Stimulated activated CD8-positive, alpha-beta memory T cell treated with anti-CD3 and anti-CD28 coated beads, Interleukin-15, amount 100 ng/mL, for 1 hour (primary cell): ENCODE data around the gene TNPO3.
"Not testable (repeated sequence)": the region's sequence is repeated elsewhere in the genome, so short reads cannot be mapped to it uniquely, and the experiment has no call there.

ENCODE experiments used
- DNase-seq: peaks from one replicate; pipeline ENCODE4 v3.0.0-alpha.2; 2020; ENCODE audit warnings: low read depth

Gene TNPO3

GRCh38 chr7:128920913-128921582, 133.9 kb downstream of the TNPO3 start:
- no peak for DNase-seq

GRCh38 chr7:128919881-128920799, 134.8 kb downstream of the TNPO3 start:
- DNase-seq = no peak

GRCh38 chr7:128919241-128919640, 135.7 kb downstream of the TNPO3 start:
- no peak for DNase-seq

GRCh38 chr7:128918016-128918665, 136.8 kb downstream of the TNPO3 start:
- no peak for DNase-seq

- no peak for DNase-seq
Measured at GRCh38 chr7:128917122-128917521, 137.8 kb downstream of the TNPO3 start.

- DNase-seq = no peak
Measured at GRCh38 chr7:128916643-128916915, 138.3 kb downstream of the TNPO3 start.

GRCh38 chr7:128915841-128916642, 138.9 kb downstream of the TNPO3 start:
- DNase-seq = no peak

GRCh38 chr7:128915271-128915819, 139.6 kb downstream of the TNPO3 start:
- DNase-seq = no peak

- DNase-seq = no peak
Measured at GRCh38 chr7:128914566-128915151, 140.3 kb downstream of the TNPO3 start.

GRCh38 chr7:128913870-128914565, 140.9 kb downstream of the TNPO3 start:
- no peak for DNase-seq

- DNase-seq = not testable (repeated sequence)
Measured at GRCh38 chr7:128912709-128913495, 142.0 kb downstream of the TNPO3 start.

- no peak for DNase-seq
Measured at GRCh38 chr7:128912281-128912680, 142.6 kb downstream of the TNPO3 start.

- DNase-seq = no peak
Measured at GRCh38 chr7:128911423-128912031, 143.4 kb downstream of the TNPO3 start.

- no peak for DNase-seq
Measured at GRCh38 chr7:128910569-128910945, 144.4 kb downstream of the TNPO3 start, which contains the start of gene KCP. Gene KCP, minus strand, starts transcription at chr7:128910709. Its CDS starts 33 bp downstream, at chr7:128910676.

- no peak for DNase-seq
Measured at GRCh38 chr7:128909625-128910568, 145.0 kb downstream of the TNPO3 start.

GRCh38 chr7:128908750-128909624, 145.9 kb downstream of the TNPO3 start:
- DNase-seq = no peak
